Transverse colon (tissue), 4 donors: ENCODE data around the gene TAF5. TPM values are rescaled to one million over a fixed set of nuclear protein-coding genes. Genes with fewer than 3 reads are reported as not detected.

Experiments used
- DNase-seq: peaks from one replicate; pipeline ENCODE4 v3.0.0-alpha.2; 2019
- H3K27ac ChIP-seq, 4 donors: fragments of 200-600 bp; sonication (generic); 2 replicates each; pipeline ENCODE4 v1.5.1; 2016 to 2018; ENCODE audit warnings: inconsistent platforms in 4 of 4
- H3K27me3 ChIP-seq: fragments of 200-600 bp; sonication (generic); 2 replicates; pipeline ENCODE4 v1.5.1; 2017; ENCODE audit warnings: inconsistent platforms
- H3K36me3 ChIP-seq, 4 donors: fragments of 200-600 bp; sonication (generic); 2 replicates each; pipeline ENCODE4 v1.5.1; 2017 to 2019; ENCODE audit warnings: inconsistent platforms in 4 of 4
- H3K4me1 ChIP-seq, 4 donors: fragments of 200-600 bp; sonication (generic); 2 replicates each; pipeline ENCODE4 v1.5.1; 2017 to 2020; ENCODE audit warnings: inconsistent platforms in 4 of 4
- H3K4me3 ChIP-seq, 4 donors: fragments of 200-600 bp; sonication (generic); 1 replicate in 1 of 4; 2 replicates in 3 of 4; pipeline versions ENCODE4 v1.5.1 to v1.6.1; 2017 to 2019; ENCODE audit warnings: inconsistent platforms in 4 of 4
- H3K9me3 ChIP-seq, 2 donors: fragments of 200-600 bp; sonication (generic); 2 replicates each; pipeline ENCODE4 v1.5.1; 2017 to 2019; ENCODE audit warnings: inconsistent platforms in 2 of 2
- CTCF ChIP-seq, 5 experiments: fragments of 200-600 bp in 3 of 5; fragments of 450-650 bp in 2 of 5; sonication (generic) in 3 of 5; IDR thresholded peaks; 1 replicate in 2 of 5; 2 replicates in 3 of 5; pipeline ENCODE4 v1.5.1; 2016 to 2017; ENCODE audit warnings: antibody characterized with exemption in 5 of 5, inconsistent platforms in 3 of 5, mild to moderate bottlenecking in 2 of 5, moderate library complexity in 1 of 5
- EP300 ChIP-seq: sonication (generic); formaldehyde crosslinking; IDR thresholded peaks from one replicate; pipeline ENCODE4 v1.6.1; 2017; ENCODE audit warnings: antibody characterized with exemption, low read depth
- POLR2A ChIP-seq: fragments of 450-650 bp; IDR thresholded peaks from one replicate; pipeline ENCODE4 v1.6.1; 2016; ENCODE audit warnings: antibody characterized with exemption, mild to moderate bottlenecking, moderate library complexity
- POLR2AphosphoS5 ChIP-seq, 3 donors: sonication (generic); formaldehyde crosslinking; IDR thresholded peaks; one replicate each; pipeline ENCODE4 v1.6.1; 2016; ENCODE audit warnings: antibody characterized with exemption in 3 of 3
- WGBS, 2 donors: methylation state at CpG; one replicate each; pipeline ENCODE4 v1.1.5; 2018; ENCODE audit warnings: low coverage in 1 of 2; 5-methylcytosine and 5-hydroxymethylcytosine counted together
- in situ Hi-C, 4 donors: fragments of 200-750 bp; cut with MboI; loops; one replicate each; pipeline versions ENCODE4 v1.15.0 to v1.15.1; 2017; ENCODE audit warnings: low sequenced_read_pairs in 3 of 4, low pct_ligation_motif_present in 1 of 4, low pct_unique_long_range_greater_than_20kb in 1 of 4
- intact Hi-C: fragments of 100-400 bp; cut with DNase I; formaldehyde crosslinking; loops from one replicate; pipeline ENCODE4 v1.15.1; 2023; ENCODE audit warnings: low total_unique reads
- total RNA-seq, 4 donors: library from RNA; depleted of rRNA; stranded (reverse); fragments of >200 nt; gene quantifications; one replicate each; pipeline ENCODE4 v1.1.0, GENCODE V29; 2016

Gene TAF5
- total RNA-seq, 4 donors from 2014 or later, result 1.00 to 22.8 (median 5.9) TPM

GRCh38 chr10:103374263-103374662, 6.5 kb downstream of the TAF5 start:
- TF ChIP-seq POLR2AphosphoS5 (IDR thresholded peaks at IDR 0.05), result peak in 2 of 3 donors; percentile 44 to 49
- no peak for TF ChIP-seq POLR2A
- no peak for TF ChIP-seq EP300
- peak in 2 of 5 experiments; percentile 40 to 42 for TF ChIP-seq CTCF (IDR thresholded peaks at IDR 0.05)
- in situ Hi-C loops (no loop called here), intact Hi-C loops (no loop called here)
- Histone ChIP-seq H3K27ac (peak overlapping the region; percentile 51 to 79 (median 72)), H3K9me3 (no peaks in the 10 kb centered on the region), H3K4me3 (no peak overlapping the region), H3K4me1 (peaks cover 7 to 33% (median 27%) of the 10 kb centered on the region in 4 donors), H3K27me3 (no peaks in the 10 kb centered on the region), H3K36me3 (peaks cover 0 to 10% (median 0%) of the 10 kb centered on the region in 4 donors)
- 58 to 62% methylated on average over 5 of the region's 5 CpGs for WGBS, 2 donors
- DNase-seq, result peak; percentile 54

- H3K9me3 ChIP-seq, result no peaks in the 10 kb centered on the region
- no peak overlapping the region for H3K27ac ChIP-seq
- TF ChIP-seq POLR2A, result no peak
- TF ChIP-seq CTCF (IDR thresholded peaks at IDR 0.05), result no peak
- TF ChIP-seq POLR2AphosphoS5 (IDR thresholded peaks at IDR 0.05), result no peak
- no peak for TF ChIP-seq EP300
- H3K36me3 ChIP-seq, result peaks cover 0 to 46% (median 14%) of the 10 kb centered on the region in 4 donors
- WGBS, 2 donors, result 84 to 88% methylated on average over 5 of the region's 5 CpGs
- in situ Hi-C loops (no loop called here), intact Hi-C loops (no loop called here)
- DNase-seq, result no peak
- no peaks in the 10 kb centered on the region for H3K4me1 ChIP-seq
- no peak overlapping the region for H3K4me3 ChIP-seq
- no peaks in the 10 kb centered on the region for H3K27me3 ChIP-seq
Measured at GRCh38 chr10:103382769-103383168, 15.0 kb downstream of the TAF5 start.

- no peak for DNase-seq
Measured at GRCh38 chr10:103394180-103394579, 26.4 kb downstream of the TAF5 start.

GRCh38 chr10:103395754-103396066, 27.9 kb downstream of the TAF5 start:
- intact Hi-C loops (no loop called here), in situ Hi-C loops (no loop called here)
- peak overlapping the region; percentile 72 to 99 (median 88) for H3K4me3 ChIP-seq
- 1 to 20% methylated on average over 1 to 11 of the region's 11 CpGs for WGBS, 2 donors
- H3K4me1 ChIP-seq, result peaks cover 9 to 41% (median 32%) of the 10 kb centered on the region in 4 donors
- no peaks in the 10 kb centered on the region for H3K27me3 ChIP-seq
- TF ChIP-seq EP300 (no peak), CTCF (IDR thresholded peaks at IDR 0.05) (no peak), POLR2A (no peak), POLR2AphosphoS5 (IDR thresholded peaks at IDR 0.05) (no peak)
- H3K27ac ChIP-seq, result peak overlapping the region; percentile 90 to 97 (median 93)
- peak; percentile 25 for DNase-seq
- H3K36me3 ChIP-seq, result peaks cover 0 to 19% (median 9%) of the 10 kb centered on the region in 4 donors
- no peaks in the 10 kb centered on the region for H3K9me3 ChIP-seq

More at GRCh38 chr10:103394180-103394579, 26.4 kb downstream of the TAF5 start:
- H3K4me1 ChIP-seq, result peaks cover 9 to 41% (median 32%) of the 10 kb centered on the region in 4 donors
- H3K9me3 ChIP-seq, result no peaks in the 10 kb centered on the region
- no peak overlapping the region for H3K4me3 ChIP-seq
- 87 to 94% methylated on average over 2 to 14 of the region's 14 CpGs for WGBS, 2 donors
- intact Hi-C loops, result no loop called here
- in situ Hi-C loops, result no loop called here
- no peaks in the 10 kb centered on the region for H3K27me3 ChIP-seq
- TF ChIP-seq CTCF (IDR thresholded peaks at IDR 0.05) (no peak), EP300 (no peak), POLR2AphosphoS5 (IDR thresholded peaks at IDR 0.05) (no peak), POLR2A (no peak)
- peaks cover 0 to 34% (median 15%) of the 10 kb centered on the region in 4 donors for H3K36me3 ChIP-seq
- no peak overlapping the region for H3K27ac ChIP-seq
